GM12892 (cell line): ENCODE data around the gene PROM1.

Experiments used
- POLR2A ChIP-seq: IDR thresholded peaks from 2 replicates; pipeline ENCODE4 v1.6.1; 2011; ENCODE audit warnings: low read depth, low read length, control low read depth
- POLR2AphosphoS5 ChIP-seq: IDR thresholded peaks from 2 replicates; pipeline ENCODE4 v1.6.1; 2011; ENCODE audit warnings: low read depth, low read length, control low read depth
- TAF1 ChIP-seq: IDR thresholded peaks from 2 replicates; pipeline ENCODE4 v1.6.1; 2011; ENCODE audit warnings: low read depth, mild to moderate bottlenecking, control low read depth, low read length, borderline replicate concordance

DNA sequence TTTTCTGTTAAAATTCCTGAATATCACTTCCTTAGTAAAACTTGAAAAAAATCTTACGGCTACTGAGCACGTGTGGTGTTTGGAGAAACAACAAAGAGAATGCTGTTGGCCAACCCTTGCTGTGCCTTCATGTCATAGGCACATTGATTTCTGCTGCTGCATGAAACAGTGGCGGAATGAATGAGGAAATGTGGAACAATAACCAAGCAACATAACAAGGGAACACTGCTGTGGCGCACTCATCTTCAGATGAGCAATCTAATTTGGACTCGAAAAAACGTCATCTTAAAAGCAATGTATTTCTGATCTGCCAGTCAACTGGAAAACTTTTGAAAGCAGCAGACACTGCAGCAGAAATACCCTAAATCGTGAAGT, 51.4 kb downstream of the PROM1 start:
- TF ChIP-seq POLR2A (no peak), POLR2AphosphoS5 (no peak), TAF1 (no peak)
